Parathyroid adenoma (tissue), 2 donors: ENCODE results near the gene PKNOX2.

Experiments used
- H2AFZ ChIP-seq: fragments of 300-600 bp; sonication (generic); one replicate; pipeline ENCODE4 v1.7.0; 2017; ENCODE audit warnings: antibody characterized with exemption, mild to moderate bottlenecking
- H3K27ac ChIP-seq: fragments of 300-600 bp; sonication (generic); one replicate; pipeline ENCODE4 v1.7.0; 2017
- H3K27me3 ChIP-seq: fragments of 300-600 bp; sonication (generic); one replicate; pipeline ENCODE4 v1.7.0; 2017; ENCODE audit warnings: low read length; ENCODE audit not compliant: control insufficient read depth, insufficient read depth
- H3K36me3 ChIP-seq: fragments of 300-600 bp; sonication (generic); one replicate; pipeline ENCODE4 v1.7.0; 2017; ENCODE audit warnings: low read length; ENCODE audit not compliant: control insufficient read depth, insufficient read depth
- H3K4me1 ChIP-seq: fragments of 300-600 bp; sonication (generic); one replicate; pipeline ENCODE4 v1.7.0; 2017; ENCODE audit warnings: control low read depth
- H3K4me2 ChIP-seq: fragments of 300-600 bp; sonication (generic); one replicate; pipeline ENCODE4 v1.7.0; 2017; ENCODE audit warnings: low read length
- H3K4me3 ChIP-seq: fragments of 300-600 bp; sonication (generic); one replicate; pipeline ENCODE4 v1.7.0; 2017; ENCODE audit warnings: low read depth, low read length
- H3K79me2 ChIP-seq: fragments of 300-600 bp; sonication (generic); one replicate; pipeline ENCODE4 v1.7.0; 2017; ENCODE audit warnings: control low read depth
- H3K9ac ChIP-seq: fragments of 300-600 bp; sonication (generic); one replicate; pipeline ENCODE4 v1.7.0; 2017; ENCODE audit warnings: mild to moderate bottlenecking
- H3K9me3 ChIP-seq: fragments of 300-600 bp; sonication (generic); one replicate; pipeline ENCODE4 v1.7.0; 2017; ENCODE audit warnings: low read length; ENCODE audit not compliant: control insufficient read depth
- TF ChIP-seq, protein P1 (sequence below): fragments of 300-600 bp; sonication (generic); IDR thresholded peaks from one replicate; pipeline ENCODE4 v1.7.0; 2017; ENCODE audit warnings: antibody characterized with exemption, mild to moderate bottlenecking
- donor health status: primary hyperparathyroidism.

PKNOX2 gene

GRCh38 chr11:125270711-125271110 is 106.2 kb downstream of the PKNOX2 start:
- no peaks in the 10 kb centered on the region for H3K79me2 ChIP-seq
- H3K4me1 ChIP-seq, result no peaks in the 10 kb centered on the region
- no peak overlapping the region for H3K4me3 ChIP-seq
- no peaks in the 10 kb centered on the region for H3K36me3 ChIP-seq
- no peaks in the 10 kb centered on the region for H3K27me3 ChIP-seq
- H3K9ac ChIP-seq, result no peak overlapping the region
- TF ChIP-seq, protein P1, sequence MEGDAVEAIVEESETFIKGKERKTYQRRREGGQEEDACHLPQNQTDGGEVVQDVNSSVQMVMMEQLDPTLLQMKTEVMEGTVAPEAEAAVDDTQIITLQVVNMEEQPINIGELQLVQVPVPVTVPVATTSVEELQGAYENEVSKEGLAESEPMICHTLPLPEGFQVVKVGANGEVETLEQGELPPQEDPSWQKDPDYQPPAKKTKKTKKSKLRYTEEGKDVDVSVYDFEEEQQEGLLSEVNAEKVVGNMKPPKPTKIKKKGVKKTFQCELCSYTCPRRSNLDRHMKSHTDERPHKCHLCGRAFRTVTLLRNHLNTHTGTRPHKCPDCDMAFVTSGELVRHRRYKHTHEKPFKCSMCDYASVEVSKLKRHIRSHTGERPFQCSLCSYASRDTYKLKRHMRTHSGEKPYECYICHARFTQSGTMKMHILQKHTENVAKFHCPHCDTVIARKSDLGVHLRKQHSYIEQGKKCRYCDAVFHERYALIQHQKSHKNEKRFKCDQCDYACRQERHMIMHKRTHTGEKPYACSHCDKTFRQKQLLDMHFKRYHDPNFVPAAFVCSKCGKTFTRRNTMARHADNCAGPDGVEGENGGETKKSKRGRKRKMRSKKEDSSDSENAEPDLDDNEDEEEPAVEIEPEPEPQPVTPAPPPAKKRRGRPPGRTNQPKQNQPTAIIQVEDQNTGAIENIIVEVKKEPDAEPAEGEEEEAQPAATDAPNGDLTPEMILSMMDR, result no peak
- H2AFZ ChIP-seq, result no peak overlapping the region
- no peaks in the 10 kb centered on the region for H3K9me3 ChIP-seq
- H3K4me2 ChIP-seq, result no peak overlapping the region
- H3K27ac ChIP-seq, result no peak overlapping the region

GRCh38 chr11:125271483-125272091 is 107.0 kb downstream of the PKNOX2 start:
- no peak overlapping the region for H3K9ac ChIP-seq
- H3K4me3 ChIP-seq, result no peak overlapping the region
- H3K4me2 ChIP-seq, result no peak overlapping the region
- H3K9me3 ChIP-seq, result no peaks in the 10 kb centered on the region
- H3K4me1 ChIP-seq, result no peaks in the 10 kb centered on the region
- no peak overlapping the region for H2AFZ ChIP-seq
- no peak overlapping the region for H3K27ac ChIP-seq
- H3K27me3 ChIP-seq, result no peaks in the 10 kb centered on the region
- H3K79me2 ChIP-seq, result no peaks in the 10 kb centered on the region
- H3K36me3 ChIP-seq, result no peaks in the 10 kb centered on the region
- TF ChIP-seq, protein P1, result no peak

DNA sequence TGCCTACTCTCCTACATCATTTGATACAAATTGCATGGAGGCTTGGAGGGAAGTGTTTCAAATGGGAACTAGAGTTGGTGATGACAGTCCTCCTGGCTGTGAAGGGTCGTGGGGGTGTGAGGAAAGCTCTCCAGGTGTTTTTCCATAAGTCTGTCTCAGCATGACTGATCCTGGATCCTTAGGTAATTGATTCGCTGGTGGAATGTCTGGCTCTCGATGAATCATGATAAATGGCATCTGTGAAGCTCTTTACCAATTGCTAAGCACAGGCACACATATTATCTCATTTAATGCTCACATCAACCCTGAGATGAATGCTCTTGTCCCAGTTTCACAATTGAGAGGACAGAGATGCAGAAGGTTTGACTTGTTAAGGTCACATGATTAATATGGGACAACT is 107.5 kb downstream of the PKNOX2 start:
- H3K9ac ChIP-seq, result no peak overlapping the region
- H3K4me1 ChIP-seq, result no peaks in the 10 kb centered on the region
- H3K36me3 ChIP-seq, result no peaks in the 10 kb centered on the region
- no peak overlapping the region for H3K27ac ChIP-seq
- TF ChIP-seq, protein P1, result no peak
- no peak overlapping the region for H3K4me2 ChIP-seq
- no peaks in the 10 kb centered on the region for H3K9me3 ChIP-seq
- no peaks in the 10 kb centered on the region for H3K79me2 ChIP-seq
- H3K4me3 ChIP-seq, result no peak overlapping the region
- H2AFZ ChIP-seq, result no peak overlapping the region
- no peaks in the 10 kb centered on the region for H3K27me3 ChIP-seq

DNA sequence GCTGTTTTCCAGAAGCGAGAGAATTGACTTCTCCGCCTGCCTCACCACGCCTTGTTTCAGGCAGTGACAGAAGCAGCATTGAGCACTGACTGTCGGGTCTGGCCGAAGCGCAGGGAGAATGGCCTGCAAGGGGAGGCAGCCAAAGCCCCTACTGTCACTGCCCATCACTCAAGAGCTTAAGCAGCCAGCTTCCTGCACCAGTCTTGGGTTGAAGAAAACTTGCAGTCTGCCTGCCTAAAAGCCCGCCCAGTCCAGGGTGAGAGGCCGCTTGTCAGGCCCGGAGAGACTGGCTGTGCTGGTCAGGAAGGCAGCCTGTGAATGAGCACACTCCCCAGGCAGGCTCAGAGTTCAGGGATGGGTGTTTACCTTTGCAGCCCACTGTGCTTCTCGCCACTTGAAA is 108.3 kb downstream of the PKNOX2 start:
- Histone ChIP-seq H3K27me3 (no peaks in the 10 kb centered on the region), H3K79me2 (no peaks in the 10 kb centered on the region), H2AFZ (no peak overlapping the region), H3K27ac (no peak overlapping the region), H3K4me1 (no peaks in the 10 kb centered on the region), H3K9ac (no peak overlapping the region), H3K4me3 (no peak overlapping the region), H3K4me2 (no peak overlapping the region), H3K36me3 (no peaks in the 10 kb centered on the region), H3K9me3 (no peaks in the 10 kb centered on the region)
- TF ChIP-seq, protein P1, result no peak

- Histone ChIP-seq H3K4me3 (no peak overlapping the region), H3K36me3 (no peaks in the 10 kb centered on the region), H3K4me2 (no peak overlapping the region), H3K9me3 (no peaks in the 10 kb centered on the region), H3K27me3 (no peaks in the 10 kb centered on the region), H3K27ac (no peak overlapping the region), H2AFZ (no peak overlapping the region), H3K9ac (no peak overlapping the region), H3K79me2 (no peaks in the 10 kb centered on the region), H3K4me1 (no peaks in the 10 kb centered on the region)
- TF ChIP-seq, protein P1, result no peak
Observed at GRCh38 chr11:125273519-125274000, 109.0 kb downstream of the PKNOX2 start.
